ENCODE measurements around the gene SCN4A.
A peak's percentile ranks its signal among the peaks of the same experiment; 100 is the strongest.
"Not testable (repeated sequence)": the region's sequence is repeated elsewhere in the genome, so short reads cannot be mapped to it uniquely, and the experiment has no call there.

SCN4A gene

GRCh38 chr17:63911041-63911635 lies 61.6 kb downstream of the SCN4A start, which contains the start of gene CSHL1:
Gene CSHL1 (minus strand): TSS chr17:63911258. CDS start chr17:63911196, 62 bp downstream.
- DNase-seq = no peak

GRCh38 chr17:63910096-63910495 lies 62.6 kb downstream of the SCN4A start:
- DNase-seq = no peak

GRCh38 chr17:63909586-63909985 lies 63.1 kb downstream of the SCN4A start:
- not testable (repeated sequence) for DNase-seq

- peak; percentile 14 for DNase-seq
These were observed 65.4 kb downstream of the SCN4A start for GRCh38 chr17:63907161-63907778.

- DNase-seq = not testable (repeated sequence)
These were observed 67.9 kb downstream of the SCN4A start for GRCh38 chr17:63904796-63905195.

GRCh38 chr17:63903787-63904201 lies 68.9 kb downstream of the SCN4A start:
- DNase-seq = peak; percentile 17

- DNase-seq = not testable (repeated sequence)
These were observed 70.7 kb downstream of the SCN4A start for GRCh38 chr17:63901971-63902370.

GRCh38 chr17:63898899-63899798 lies 73.6 kb downstream of the SCN4A start:
- DNase-seq = not testable (repeated sequence)

- not testable (repeated sequence) for DNase-seq
These were observed 76.0 kb downstream of the SCN4A start, which contains the start of gene CSH1 for GRCh38 chr17:63896524-63897354. Gene CSH1 (minus strand): TSS chr17:63896574. CDS start chr17:63896511, 63 bp downstream.

- DNase-seq = not testable (repeated sequence)
These were observed 77.9 kb downstream of the SCN4A start for GRCh38 chr17:63894821-63895220.

- DNase-seq = not testable (repeated sequence)
These were observed 78.7 kb downstream of the SCN4A start for GRCh38 chr17:63894021-63894420.

- not testable (repeated sequence) for DNase-seq
These were observed 80.2 kb downstream of the SCN4A start for GRCh38 chr17:63892316-63893037.

- peak; percentile 37 for DNase-seq
These were observed 83.5 kb downstream of the SCN4A start for GRCh38 chr17:63889026-63889848.

Measured in GDM1 (cell line).